Measurements from ENCODE around the gene TPH1.

GRCh38 chr11:18081551-18081950 is 35.5 kb upstream of the TPH1 start:
- TF ChIP-seq CTCF (IDR thresholded peaks at IDR 0.05; ENCODE audit: poor library complexity, severe bottlenecking) (no peak), EP300 (conservative IDR thresholded peaks at IDR 0.05; ENCODE audit: poor library complexity, severe bottlenecking) (no peak), REST (IDR thresholded peaks at IDR 0.05; ENCODE audit: borderline replicate concordance) (no peak), EZH2 (IDR thresholded peaks at IDR 0.05; ENCODE audit: borderline replicate concordance, insufficient read depth, low read length, poor library complexity, severe bottlenecking) (no peak)

Data from neural cell (in vitro differentiated cells).